OCI-LY1 (cell line): Measurements from ENCODE around the gene EPS8L3.

Experiments
- H2AFZ ChIP-seq: fragments of 200-600 bp; sonication (generic), shearing (Covaris generic); 2 replicates; pipeline ENCODE4 v1.6.0; 2014; ENCODE audit warnings: antibody characterized with exemption, mild to moderate bottlenecking, low read length
- H3F3A ChIP-seq: fragments of 200-600 bp; sonication (generic), shearing (Covaris generic); 2 replicates; pipeline ENCODE4 v1.6.0; 2014; ENCODE audit warnings: mild to moderate bottlenecking, antibody characterized with exemption, low read length, moderate library complexity; ENCODE audit not compliant: insufficient read depth
- H3K27ac ChIP-seq: fragments of 200-600 bp; sonication (generic); 2 replicates; pipeline ENCODE4 v1.5.1; 2014; ENCODE audit warnings: low read length, mixed run types, mild to moderate bottlenecking, low read depth; ENCODE audit not compliant: poor library complexity, severe bottlenecking
- H3K27me3 ChIP-seq: fragments of 200-600 bp; sonication (generic); 2 replicates; pipeline ENCODE4 v1.6.0; 2014; ENCODE audit warnings: antibody characterized with exemption, mild to moderate bottlenecking, low read length, moderate library complexity; ENCODE audit not compliant: insufficient read depth
- H3K36me3 ChIP-seq: fragments of 200-600 bp; sonication (generic); 2 replicates; pipeline ENCODE4 v1.6.1; 2014; ENCODE audit warnings: mild to moderate bottlenecking, antibody characterized with exemption, low read length, moderate library complexity, mixed read lengths; ENCODE audit not compliant: insufficient read depth
- H3K4me1 ChIP-seq: fragments of 200-600 bp; sonication (generic); 2 replicates; pipeline ENCODE4 v1.5.1; 2014; ENCODE audit warnings: mild to moderate bottlenecking, low read length, moderate library complexity; ENCODE audit not compliant: insufficient read depth, severe bottlenecking
- H3K4me2 ChIP-seq: fragments of 200-600 bp; sonication (generic), shearing (Covaris generic); 2 replicates; pipeline ENCODE4 v1.6.1; 2014; ENCODE audit warnings: low read length
- H3K4me3 ChIP-seq: fragments of 200-600 bp; sonication (generic); 2 replicates; pipeline ENCODE4 v1.5.1; 2014; ENCODE audit warnings: low read length, low read depth, mild to moderate bottlenecking, mixed read lengths; ENCODE audit not compliant: poor library complexity, severe bottlenecking
- H3K79me2 ChIP-seq: fragments of 200-600 bp; shearing (Covaris generic); 2 replicates; pipeline ENCODE4 v1.6.1; 2016; ENCODE audit warnings: mixed run types, low read length, mixed read lengths; ENCODE audit not compliant: insufficient read depth
- H3K9ac ChIP-seq: fragments of 200-600 bp; sonication (generic), shearing (Covaris generic); 2 replicates; pipeline ENCODE4 v1.6.1; 2014; ENCODE audit warnings: mild to moderate bottlenecking, low read length, mixed read lengths
- H3K9me2 ChIP-seq: fragments of 200-600 bp; sonication (generic), shearing (Covaris generic); 2 replicates; pipeline ENCODE4 v1.6.1; 2014; ENCODE audit warnings: low read depth, mild to moderate bottlenecking, low read length, mixed read lengths
- H3K9me3 ChIP-seq: fragments of 200-600 bp; shearing (Covaris generic); 2 replicates; pipeline ENCODE4 v1.6.1; 2014; ENCODE audit warnings: low read length, mixed read lengths
- H4K20me1 ChIP-seq: fragments of 200-600 bp; sonication (generic), shearing (Covaris generic); 2 replicates; pipeline ENCODE4 v1.6.0; 2016; ENCODE audit warnings: mild to moderate bottlenecking, low read length; ENCODE audit not compliant: insufficient read depth
- EZH2 ChIP-seq: fragments of 200-600 bp; sonication (generic), shearing (Covaris generic); IDR thresholded peaks from 2 replicates; pipeline ENCODE4 v1.8.0; 2017; ENCODE audit warnings: borderline replicate concordance, mixed run types, mild to moderate bottlenecking, antibody characterized with exemption, low read length, moderate library complexity, mixed read lengths
- TF ChIP-seq, protein P1 (sequence below): fragments of 200-600 bp; sonication (generic), shearing (Covaris generic); IDR thresholded peaks from 2 replicates; pipeline ENCODE4 v1.5.1; 2017; ENCODE audit warnings: mild to moderate bottlenecking, antibody characterized with exemption, low read length, moderate library complexity, mixed read lengths

EPS8L3 gene

DNA sequence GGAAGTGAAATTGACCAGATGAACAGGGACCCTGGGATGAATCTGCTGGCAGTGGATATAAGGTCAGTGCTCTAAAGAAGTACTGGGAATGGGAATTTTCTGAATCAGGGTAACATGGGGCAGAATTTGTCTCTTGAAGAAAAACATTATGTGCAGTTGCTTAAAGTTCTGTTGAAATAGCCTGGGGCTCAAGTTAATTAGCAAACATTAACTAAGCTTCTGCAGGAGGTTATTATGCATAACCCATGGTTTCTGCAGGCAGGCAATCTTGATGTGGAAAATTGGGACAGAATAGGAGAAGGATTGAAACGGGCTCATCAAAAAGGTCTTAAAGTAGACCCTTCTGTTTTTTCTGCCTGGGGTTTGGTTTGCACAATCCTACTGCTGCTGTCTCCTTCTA, 37.7 kb downstream of the EPS8L3 start:
- H3K27me3 ChIP-seq: peaks cover 3% of the 10 kb centered on the region; the same call in 1 of the 2 replicates
- no peak overlapping the region for H3K4me2 ChIP-seq
- TF ChIP-seq, protein P1, sequence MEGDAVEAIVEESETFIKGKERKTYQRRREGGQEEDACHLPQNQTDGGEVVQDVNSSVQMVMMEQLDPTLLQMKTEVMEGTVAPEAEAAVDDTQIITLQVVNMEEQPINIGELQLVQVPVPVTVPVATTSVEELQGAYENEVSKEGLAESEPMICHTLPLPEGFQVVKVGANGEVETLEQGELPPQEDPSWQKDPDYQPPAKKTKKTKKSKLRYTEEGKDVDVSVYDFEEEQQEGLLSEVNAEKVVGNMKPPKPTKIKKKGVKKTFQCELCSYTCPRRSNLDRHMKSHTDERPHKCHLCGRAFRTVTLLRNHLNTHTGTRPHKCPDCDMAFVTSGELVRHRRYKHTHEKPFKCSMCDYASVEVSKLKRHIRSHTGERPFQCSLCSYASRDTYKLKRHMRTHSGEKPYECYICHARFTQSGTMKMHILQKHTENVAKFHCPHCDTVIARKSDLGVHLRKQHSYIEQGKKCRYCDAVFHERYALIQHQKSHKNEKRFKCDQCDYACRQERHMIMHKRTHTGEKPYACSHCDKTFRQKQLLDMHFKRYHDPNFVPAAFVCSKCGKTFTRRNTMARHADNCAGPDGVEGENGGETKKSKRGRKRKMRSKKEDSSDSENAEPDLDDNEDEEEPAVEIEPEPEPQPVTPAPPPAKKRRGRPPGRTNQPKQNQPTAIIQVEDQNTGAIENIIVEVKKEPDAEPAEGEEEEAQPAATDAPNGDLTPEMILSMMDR: no peak
- no peak for TF ChIP-seq EZH2
- H3K4me1 ChIP-seq: no peaks in the 10 kb centered on the region
- no peak overlapping the region for H3K27ac ChIP-seq
- H3K79me2 ChIP-seq: no peaks in the 10 kb centered on the region
- H4K20me1 ChIP-seq: no peaks in the 10 kb centered on the region
- no peaks in the 10 kb centered on the region for H3F3A ChIP-seq
- no peak overlapping the region for H3K4me3 ChIP-seq
- H3K9ac ChIP-seq: no peak overlapping the region
- H2AFZ ChIP-seq: no peak overlapping the region
- H3K36me3 ChIP-seq: no peaks in the 10 kb centered on the region
- no peaks in the 10 kb centered on the region for H3K9me2 ChIP-seq
- H3K9me3 ChIP-seq: no peaks in the 10 kb centered on the region

DNA sequence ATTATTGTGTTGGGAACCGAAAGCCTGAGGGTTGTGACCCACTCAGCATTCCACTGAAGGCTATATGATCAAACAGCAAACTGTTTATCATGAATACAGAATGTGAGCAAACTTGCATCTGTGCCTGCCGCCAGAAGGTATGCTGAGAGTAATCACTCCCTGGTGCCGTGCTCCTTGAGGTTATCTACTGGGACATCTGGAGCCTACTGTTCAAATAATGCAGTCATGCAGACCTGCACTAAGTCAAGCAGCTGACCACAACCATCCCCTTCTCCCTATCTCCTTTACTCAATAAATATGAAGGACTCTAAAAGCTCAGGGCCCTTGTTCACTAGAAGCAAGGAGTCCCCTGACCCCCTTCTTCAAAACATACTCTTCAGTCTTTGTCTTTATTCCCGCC, 38.2 kb downstream of the EPS8L3 start:
- Histone ChIP-seq H3K79me2 (no peaks in the 10 kb centered on the region), H3K27ac (no peak overlapping the region), H3K4me2 (no peak overlapping the region), H2AFZ (no peak overlapping the region), H3K9me2 (no peaks in the 10 kb centered on the region), H4K20me1 (no peaks in the 10 kb centered on the region), H3K36me3 (no peaks in the 10 kb centered on the region), H3K4me1 (no peaks in the 10 kb centered on the region), H3K27me3 (peaks cover 3% of the 10 kb centered on the region; the same call in 1 of the 2 replicates), H3K4me3 (no peak overlapping the region), H3K9ac (no peak overlapping the region), H3F3A (no peaks in the 10 kb centered on the region), H3K9me3 (no peaks in the 10 kb centered on the region)
- no peak for TF ChIP-seq EZH2
- TF ChIP-seq, protein P1: no peak

GRCh38 chr1:109724933-109725332, 38.8 kb downstream of the EPS8L3 start:
- H3K4me1 ChIP-seq: no peaks in the 10 kb centered on the region
- no peak overlapping the region for H3K9ac ChIP-seq
- no peaks in the 10 kb centered on the region for H3K36me3 ChIP-seq
- no peaks in the 10 kb centered on the region for H4K20me1 ChIP-seq
- H3K4me3 ChIP-seq: no peak overlapping the region
- H3K9me2 ChIP-seq: no peaks in the 10 kb centered on the region
- H3K9me3 ChIP-seq: no peaks in the 10 kb centered on the region
- H2AFZ ChIP-seq: no peak overlapping the region
- H3K4me2 ChIP-seq: no peak overlapping the region
- no peaks in the 10 kb centered on the region for H3K79me2 ChIP-seq
- H3K27me3 ChIP-seq: peaks cover 3% of the 10 kb centered on the region; the same call in 1 of the 2 replicates
- H3F3A ChIP-seq: no peaks in the 10 kb centered on the region
- H3K27ac ChIP-seq: no peak overlapping the region
- TF ChIP-seq, protein P1: no peak
- no peak for TF ChIP-seq EZH2
